GM12875 (cell line): ENCODE results near the gene ATP5IF1.

ENCODE experiments used
- H3K4me3 ChIP-seq: one replicate; pipeline ENCODE4 v1.5.1; 2011; ENCODE audit warnings: low read depth, low read length, control low read depth
- CTCF ChIP-seq: IDR thresholded peaks from 2 replicates; pipeline ENCODE4 v1.5.1; 2011; ENCODE audit warnings: low read depth, mild to moderate bottlenecking, control low read depth, inconsistent platforms, low read length, moderate library complexity, borderline replicate concordance; ENCODE audit not compliant: insufficient read depth

Gene ATP5IF1

GRCh38 chr1:28196330-28196729 lies 39.6 kb upstream of the ATP5IF1 start:
- TF ChIP-seq CTCF: no peak
- H3K4me3 ChIP-seq: no peak overlapping the region

- TF ChIP-seq CTCF: no peak
- no peak overlapping the region for H3K4me3 ChIP-seq
These were observed 38.1 kb upstream of the ATP5IF1 start for GRCh38 chr1:28197682-28198415.

GRCh38 chr1:28199328-28200233 lies 36.3 kb upstream of the ATP5IF1 start:
- no peak for TF ChIP-seq CTCF
- H3K4me3 ChIP-seq: no peak overlapping the region

GRCh38 chr1:28200234-28200873 lies 35.6 kb upstream of the ATP5IF1 start:
- H3K4me3 ChIP-seq: no peak overlapping the region
- no peak for TF ChIP-seq CTCF

- no peak overlapping the region for H3K4me3 ChIP-seq
- no peak for TF ChIP-seq CTCF
These were observed 30.7 kb upstream of the ATP5IF1 start for GRCh38 chr1:28205243-28205642.

- peak; percentile 67; the same call in 1 of the 2 replicates for TF ChIP-seq CTCF
- H3K4me3 ChIP-seq: no peak overlapping the region
These were observed 27.0 kb upstream of the ATP5IF1 start for GRCh38 chr1:28208818-28209441.
